VCaP (cell line): Measurements from ENCODE around the gene JADE2.
A peak's percentile ranks its signal among the peaks of the same experiment; 100 is the strongest.
"Not testable (repeated sequence)": the region's sequence is repeated elsewhere in the genome, so short reads cannot be mapped to it uniquely, and the experiment has no call there.

Source experiments
- H3K27ac ChIP-seq: fragments of 450-650 bp; 2 replicates; pipeline ENCODE4 v1.5.1; 2017
- CTCF ChIP-seq: fragments of 450-650 bp; conservative IDR thresholded peaks from 2 replicates; pipeline ENCODE4 v1.5.1; 2017; ENCODE audit warnings: mild to moderate bottlenecking, moderate library complexity

The JADE2 gene

GRCh38 chr5:134586866-134587524 is 61.5 kb downstream of the JADE2 start:
- peak; percentile 77 for TF ChIP-seq CTCF
- H3K27ac ChIP-seq = no peak overlapping the region

GRCh38 chr5:134590992-134591659 is 65.7 kb downstream of the JADE2 start:
- TF ChIP-seq CTCF = no peak
- H3K27ac ChIP-seq = no peak overlapping the region

DNA sequence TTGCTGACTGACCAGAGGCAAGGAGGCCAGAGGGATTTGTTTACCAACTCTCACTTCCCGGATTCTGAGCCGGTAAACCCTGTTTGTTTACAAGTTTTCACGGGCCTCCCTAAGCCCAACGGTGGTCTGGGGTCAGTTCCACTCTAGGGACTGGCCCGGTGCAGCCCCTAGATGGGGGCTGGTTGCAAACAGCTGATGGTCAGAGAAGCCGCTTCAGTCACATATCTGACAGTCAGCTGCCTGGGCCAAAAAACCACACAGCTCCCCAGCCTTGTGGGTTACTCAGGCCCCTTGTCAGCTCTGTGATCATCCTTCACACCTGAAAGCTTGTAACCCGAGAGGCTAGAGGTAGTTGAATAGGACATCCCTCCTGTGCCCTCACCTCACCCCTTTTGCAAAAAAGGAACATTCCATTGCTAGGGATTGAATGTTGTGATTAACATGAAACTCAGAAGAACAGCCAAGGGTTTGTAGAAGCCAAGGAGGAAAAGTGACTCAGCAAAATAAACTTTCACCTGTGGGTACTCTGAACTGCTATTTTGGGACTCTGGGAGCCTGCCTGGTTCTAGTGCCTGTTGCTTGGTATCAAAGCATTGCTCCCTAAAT is 66.8 kb downstream of the JADE2 start:
- peak overlapping the region; percentile 3; the same call in 1 of the 2 replicates for H3K27ac ChIP-seq
- no peak for TF ChIP-seq CTCF

DNA sequence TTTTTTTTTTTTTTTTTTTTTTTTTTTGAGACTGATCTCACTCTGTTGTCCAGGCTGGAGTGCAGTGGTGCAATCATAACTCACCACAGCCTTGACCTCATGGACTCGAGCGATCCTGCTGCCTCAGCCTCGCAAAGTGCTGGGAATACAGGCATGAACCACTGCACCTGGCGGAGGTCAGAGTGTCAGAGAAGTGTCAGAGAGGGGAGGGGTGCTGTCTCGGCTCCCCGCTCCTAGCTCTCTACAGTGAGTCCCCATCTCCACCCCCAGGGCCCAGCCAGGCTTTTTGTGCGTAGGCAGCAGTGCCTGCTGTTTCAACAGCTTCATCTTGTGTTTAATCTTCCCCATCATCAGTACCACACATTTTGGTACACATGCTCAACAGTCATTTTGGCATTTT is 68.9 kb downstream of the JADE2 start:
- TF ChIP-seq CTCF = no peak
- H3K27ac ChIP-seq = no peak overlapping the region

DNA sequence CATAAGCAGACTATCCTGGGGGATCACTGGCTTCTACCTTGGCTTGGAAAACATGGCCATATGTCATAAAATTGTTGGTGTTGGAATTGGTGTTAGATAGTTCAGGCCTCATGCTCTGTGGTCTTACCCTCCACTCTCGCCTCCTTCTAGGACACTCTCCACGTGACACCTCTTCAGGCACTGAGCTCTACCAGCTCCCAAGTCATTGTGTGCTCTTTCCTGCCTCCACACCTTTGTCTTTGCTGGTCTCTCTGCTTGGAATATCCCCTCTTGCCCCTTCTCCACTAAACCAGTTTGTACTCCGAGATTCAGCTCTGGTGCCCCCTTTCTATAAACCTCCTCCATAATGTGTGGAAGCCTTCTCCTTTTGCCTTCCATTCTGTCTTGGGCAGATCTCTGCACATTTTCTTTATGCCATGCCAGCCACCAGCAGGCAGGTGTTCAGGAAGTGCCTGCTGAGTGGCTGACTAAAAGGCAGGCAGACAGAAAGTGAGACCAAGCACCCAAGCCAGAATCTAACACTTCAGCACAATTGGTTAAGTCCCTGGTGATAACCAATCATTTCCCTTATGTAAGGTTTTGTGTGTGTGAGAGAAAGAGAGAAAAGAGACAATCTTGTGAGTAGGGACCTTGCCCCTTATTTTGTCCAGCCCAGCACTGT is 69.5 kb downstream of the JADE2 start:
- no peak for TF ChIP-seq CTCF
- H3K27ac ChIP-seq = no peak overlapping the region

DNA sequence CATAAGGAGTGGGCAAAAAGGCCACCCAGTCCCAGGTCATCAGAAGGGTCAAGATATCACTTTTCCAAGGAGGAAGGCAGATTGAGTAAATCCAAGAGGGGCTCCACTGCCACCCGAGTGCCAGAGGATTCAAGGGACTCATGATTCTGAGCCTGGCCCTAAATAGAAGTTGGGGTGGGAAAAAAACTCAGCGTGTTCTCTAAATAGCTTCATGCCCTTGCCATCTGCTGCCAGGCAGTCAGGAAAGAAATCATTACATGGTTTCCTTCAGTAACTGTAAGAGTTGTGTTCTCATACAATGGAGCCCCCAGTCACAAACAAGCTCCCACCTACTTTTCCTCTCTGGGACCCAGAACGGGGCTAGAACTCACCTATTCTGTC is 70.0 kb downstream of the JADE2 start:
- no peak for TF ChIP-seq CTCF
- H3K27ac ChIP-seq = no peak overlapping the region

DNA sequence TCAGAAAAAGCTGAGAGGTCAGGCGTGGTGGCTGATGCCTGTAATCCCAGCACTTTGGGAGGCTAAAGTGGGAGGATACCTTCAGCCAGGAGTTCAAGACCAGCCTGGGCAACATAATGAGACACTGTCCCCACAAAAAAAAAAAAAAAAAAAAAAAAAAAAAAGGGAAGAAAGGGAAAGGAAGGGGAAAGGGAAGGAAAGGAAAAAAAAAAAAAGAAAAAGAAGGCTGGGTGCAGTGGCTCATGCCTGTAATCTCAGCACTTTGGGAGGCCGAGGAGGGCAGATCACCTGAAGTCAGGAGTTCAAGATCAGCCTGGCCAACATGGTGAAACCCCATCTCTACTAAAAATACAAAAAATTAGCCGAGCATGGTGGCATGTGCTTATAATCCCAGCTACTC is 74.3 kb downstream of the JADE2 start:
- H3K27ac ChIP-seq = not testable (repeated sequence)
